ENCODE measurements around the gene RBP3. TPM values are rescaled to one million over a fixed set of nuclear protein-coding genes. Genes with fewer than 3 reads are reported as not detected.

The RBP3 gene
- total RNA-seq, 1 experiment from 2014 or later, result not detected

GRCh38 chr10:47366181-47366631, 18.0 kb downstream of the RBP3 start:
- no peak for ATAC-seq
- CTCF ChIA-PET, result no interaction called here
- no peaks in the 10 kb centered on the region for H4K20me1 ChIP-seq (ENCODE audit: insufficient read depth)
- H3K36me3 ChIP-seq (ENCODE audit: control insufficient read depth in 1 of 2, insufficient read depth in 2 of 2, low read length in 2 of 2), result no peaks in the 10 kb centered on the region
- no peak overlapping the region for H3K4me2 ChIP-seq (ENCODE audit: low read length)
- peaks cover 0 to 15% of the 10 kb centered on the region in 2 experiments; a peak in 1 of 4 replicates for H3K4me1 ChIP-seq (ENCODE audit: control insufficient read depth in 1 of 2, insufficient read depth in 2 of 2, low read length in 2 of 2)
- no peak overlapping the region for H2AFZ ChIP-seq (ENCODE audit: low read depth, low read length, poor library complexity, severe bottlenecking)
- RAD21 ChIA-PET (ENCODE audit: low non-redundant PET in 1 of 2, low total read pairs in 2 of 2, uncharacterized antibody in 2 of 2, unreplicated experiment in 2 of 2), result no interaction called here
- TF ChIP-seq ZNF274 (IDR thresholded peaks at IDR 0.05; ENCODE audit: low read depth, low read length) (no peak), CTCF (IDR thresholded peaks at IDR 0.05 in 2 of 3, conservative IDR thresholded peaks at IDR 0.05 in 1 of 3; ENCODE audit: borderline replicate concordance in 1 of 3, insufficient read depth in 1 of 3, low read depth in 2 of 3, low read length in 2 of 3) (no peak), POLR2AphosphoS5 (IDR thresholded peaks at IDR 0.05; ENCODE audit: low read depth, low read length) (no peak), FOSL1 (IDR thresholded peaks at IDR 0.05; ENCODE audit: low read depth) (no peak), SP1 (IDR thresholded peaks at IDR 0.05; ENCODE audit: low read depth) (no peak), ELF1 (IDR thresholded peaks at IDR 0.05; ENCODE audit: borderline replicate concordance, low read depth) (no peak), EZH2 (IDR thresholded peaks at IDR 0.05) (no peak)
- no peaks in the 10 kb centered on the region for H3K27me3 ChIP-seq (ENCODE audit: insufficient read depth, low read length)
- intact Hi-C loops (cut with micrococcal nuclease), result no loop called here
- no peaks in the 10 kb centered on the region for H3K9me3 ChIP-seq (ENCODE audit: control insufficient read depth in 1 of 2, insufficient read depth in 1 of 2, low read depth in 1 of 2, low read length in 2 of 2)
- H3K79me2 ChIP-seq (ENCODE audit: insufficient read depth, low read length), result no peaks in the 10 kb centered on the region
- no peak overlapping the region for H3K27ac ChIP-seq (ENCODE audit: low read depth, low read length)
- H3K4me3 ChIP-seq (replicated peaks in 1 of 2; ENCODE audit: low read depth in 1 of 2, low read length in 2 of 2), result no peak overlapping the region
- no TSS peak for BruUV-seq (replicated peaks)
- no peak for DNase-seq (ENCODE audit: low read depth, low spot score)
- POLR2A ChIA-PET, result no interaction called here
- H3K9me2 ChIP-seq (ENCODE audit: insufficient read depth), result no peaks in the 10 kb centered on the region
- no peak overlapping the region for H3K9ac ChIP-seq (ENCODE audit: low read length)

GRCh38 chr10:47366731-47367460, 18.7 kb downstream of the RBP3 start:
- no TSS peak for BruUV-seq (replicated peaks)
- no peak for ATAC-seq
- CTCF ChIA-PET, result no interaction called here

More at GRCh38 chr10:47366731-47367460, 18.7 kb downstream of the RBP3 start:
- no peak overlapping the region for H3K27ac ChIP-seq (ENCODE audit: low read depth, low read length)
- DNase-seq (ENCODE audit: low read depth, low spot score), result no peak
- no peaks in the 10 kb centered on the region for H3K36me3 ChIP-seq (ENCODE audit: control insufficient read depth in 1 of 2, insufficient read depth in 2 of 2, low read length in 2 of 2)
- H4K20me1 ChIP-seq (ENCODE audit: insufficient read depth), result no peaks in the 10 kb centered on the region
- RAD21 ChIA-PET (ENCODE audit: low non-redundant PET in 1 of 2, low total read pairs in 2 of 2, uncharacterized antibody in 2 of 2, unreplicated experiment in 2 of 2), result no interaction called here
- H3K79me2 ChIP-seq (ENCODE audit: insufficient read depth, low read length), result no peaks in the 10 kb centered on the region
- no peak overlapping the region for H3K9ac ChIP-seq (ENCODE audit: low read length)
- H3K9me3 ChIP-seq (ENCODE audit: control insufficient read depth in 1 of 2, insufficient read depth in 1 of 2, low read depth in 1 of 2, low read length in 2 of 2), result no peaks in the 10 kb centered on the region
- intact Hi-C loops (cut with micrococcal nuclease), result no loop called here
- H3K9me2 ChIP-seq (ENCODE audit: insufficient read depth), result no peaks in the 10 kb centered on the region
- TF ChIP-seq FOSL1 (IDR thresholded peaks at IDR 0.05; ENCODE audit: low read depth) (no peak), ELF1 (IDR thresholded peaks at IDR 0.05; ENCODE audit: borderline replicate concordance, low read depth) (no peak), ZFX (IDR thresholded peaks at IDR 0.05) (no peak), EZH2 (IDR thresholded peaks at IDR 0.05) (no peak), SRF (IDR thresholded peaks at IDR 0.05; ENCODE audit: low read depth) (no peak), MAX (IDR thresholded peaks at IDR 0.05) (no peak), ZNF274 (IDR thresholded peaks at IDR 0.05; ENCODE audit: low read depth, low read length) (no peak), ATF3 (IDR thresholded peaks at IDR 0.05) (no peak), CBX3 (IDR thresholded peaks at IDR 0.05; ENCODE audit: low read depth) (no peak), POLR2A (IDR thresholded peaks at IDR 0.05; ENCODE audit: borderline replicate concordance, extremely low read depth, insufficient read depth, insufficient read length) (no peak), JUND (IDR thresholded peaks at IDR 0.05) (no peak), SIN3A (IDR thresholded peaks at IDR 0.05; ENCODE audit: low read depth) (no peak), SP1 (IDR thresholded peaks at IDR 0.05; ENCODE audit: low read depth) (no peak)
- H2AFZ ChIP-seq (ENCODE audit: low read depth, low read length, poor library complexity, severe bottlenecking), result no peak overlapping the region
- peaks cover 0 to 12% of the 10 kb centered on the region in 2 experiments; a peak in 1 of 4 replicates for H3K4me1 ChIP-seq (ENCODE audit: control insufficient read depth in 1 of 2, insufficient read depth in 2 of 2, low read length in 2 of 2)
- no peaks in the 10 kb centered on the region for H3K27me3 ChIP-seq (ENCODE audit: insufficient read depth, low read length)
- POLR2A ChIA-PET, result no interaction called here
- H3K4me2 ChIP-seq (ENCODE audit: low read length), result no peak overlapping the region
- no peak overlapping the region for H3K4me3 ChIP-seq (replicated peaks in 1 of 2; ENCODE audit: low read depth in 1 of 2, low read length in 2 of 2)
